HG03571 (cell line): ENCODE data around the gene CNR1.

Source experiments
- ATAC-seq: cut with Tn5 transposase; IDR thresholded peaks from one replicate; pipeline ENCODE4 v1.9.1; 2021; ENCODE audit not compliant: unreplicated experiment

CNR1 gene

DNA sequence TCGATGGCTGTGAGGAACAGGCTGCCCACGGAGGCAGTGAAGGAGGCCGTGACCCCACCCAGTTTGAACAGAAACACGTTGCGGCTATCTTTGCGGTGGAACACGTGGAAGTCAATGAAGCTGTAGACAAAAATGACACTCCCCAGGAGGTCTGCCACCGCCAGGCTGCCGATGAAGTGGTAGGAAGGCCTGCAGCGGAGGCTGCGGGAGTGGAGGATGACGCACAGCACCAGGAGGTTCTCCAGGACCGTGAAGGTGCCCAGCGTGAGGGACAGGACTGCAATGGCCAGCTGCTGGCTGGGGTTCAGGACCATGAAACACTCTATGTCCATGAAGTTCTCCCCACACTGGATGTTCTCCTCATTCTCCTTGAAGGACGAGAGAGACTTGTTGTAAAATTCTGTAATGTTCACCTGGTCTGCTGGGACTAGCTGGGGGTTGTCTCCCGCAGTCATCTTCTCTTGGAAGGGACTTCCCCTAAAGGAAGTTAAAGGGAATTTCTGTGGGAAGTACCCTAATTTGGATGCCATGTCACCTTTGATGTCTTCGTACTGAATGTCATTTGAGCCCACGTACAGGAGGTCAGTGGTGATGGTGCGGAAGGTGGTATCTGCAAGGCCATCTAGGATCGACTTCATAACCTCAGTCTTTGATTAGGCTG is 21.4 kb downstream of the CNR1 start:
- ATAC-seq: no peak

DNA sequence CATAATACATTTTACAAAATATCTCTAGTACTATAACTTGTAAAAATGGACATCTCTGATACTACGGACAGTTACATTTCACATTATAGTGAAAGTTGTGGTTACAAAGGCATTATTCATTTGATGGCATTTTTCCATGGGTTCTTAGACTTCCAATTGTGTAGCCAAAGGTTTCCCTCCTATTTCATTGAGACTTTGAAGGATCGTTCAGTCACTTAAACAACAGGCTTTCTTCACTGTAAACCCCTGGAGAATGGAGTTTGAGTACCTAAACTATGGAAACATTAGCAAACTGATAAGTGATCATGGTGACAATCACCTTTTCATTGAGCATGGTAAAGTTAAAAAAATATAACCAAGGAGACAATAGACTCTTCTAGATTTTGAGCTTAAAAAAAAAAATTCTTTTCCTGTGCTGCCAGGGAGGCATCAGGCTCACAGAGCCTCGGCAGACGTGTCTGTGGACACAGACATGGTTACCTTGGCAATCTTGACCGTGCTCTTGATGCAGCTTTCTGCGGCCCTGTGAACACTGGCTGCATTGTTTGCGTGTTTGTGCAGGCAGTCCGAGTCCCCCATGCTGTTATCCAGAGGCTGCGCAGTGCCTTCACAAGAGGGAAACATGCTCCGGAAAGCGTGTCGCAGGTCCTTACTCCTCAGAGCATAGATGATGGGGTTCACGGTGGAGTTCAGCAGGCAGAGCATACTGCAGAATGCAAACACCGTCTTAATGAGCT is 22.6 kb downstream of the CNR1 start:
- no peak for ATAC-seq

GRCh38 chr6:88142297-88142668 is 23.9 kb downstream of the CNR1 start:
- no peak for ATAC-seq

DNA sequence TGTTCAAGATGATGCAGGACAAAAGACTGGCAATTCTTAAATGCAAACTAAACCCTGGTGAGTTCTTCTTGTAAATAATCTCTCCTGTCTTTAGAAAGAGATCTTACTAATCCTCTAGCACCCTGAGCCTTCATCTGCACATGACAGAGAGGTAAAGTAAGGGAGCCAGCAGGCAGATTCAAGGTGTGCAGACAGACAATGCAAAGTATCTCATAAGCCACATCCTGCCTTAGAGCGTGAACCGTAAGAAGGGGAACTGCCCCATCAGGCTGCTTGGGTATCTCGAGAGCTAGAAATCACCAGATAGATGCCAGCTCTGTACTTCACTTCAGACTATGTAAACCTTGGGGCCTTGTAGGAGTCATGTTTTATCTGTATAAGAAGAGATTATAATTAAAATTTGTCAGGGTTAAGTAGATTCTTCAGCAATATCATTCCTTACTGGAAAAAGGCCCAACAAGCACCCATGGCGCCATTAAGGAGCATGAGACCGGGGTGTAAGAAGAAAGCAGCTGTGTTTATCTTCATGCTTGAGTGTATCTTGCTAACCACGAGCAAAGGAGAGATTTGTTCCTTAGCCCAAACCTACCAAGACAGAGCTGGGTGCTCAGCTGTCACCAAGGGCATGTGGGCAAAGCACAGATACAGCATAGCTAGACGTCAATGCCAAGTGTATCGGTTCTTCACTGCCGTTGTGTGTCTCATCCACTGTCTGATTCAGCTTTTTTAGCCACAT is 24.4 kb downstream of the CNR1 start:
- peak; percentile 97 for ATAC-seq

- no peak for ATAC-seq
Measured at GRCh38 chr6:88137915-88138314, 28.2 kb downstream of the CNR1 start.

GRCh38 chr6:88135578-88136114 is 30.5 kb downstream of the CNR1 start:
- ATAC-seq: peak; percentile 82

GRCh38 chr6:88134575-88134974 is 31.6 kb downstream of the CNR1 start:
- no peak for ATAC-seq

GRCh38 chr6:88133718-88134117 is 32.4 kb downstream of the CNR1 start:
- ATAC-seq: no peak

DNA sequence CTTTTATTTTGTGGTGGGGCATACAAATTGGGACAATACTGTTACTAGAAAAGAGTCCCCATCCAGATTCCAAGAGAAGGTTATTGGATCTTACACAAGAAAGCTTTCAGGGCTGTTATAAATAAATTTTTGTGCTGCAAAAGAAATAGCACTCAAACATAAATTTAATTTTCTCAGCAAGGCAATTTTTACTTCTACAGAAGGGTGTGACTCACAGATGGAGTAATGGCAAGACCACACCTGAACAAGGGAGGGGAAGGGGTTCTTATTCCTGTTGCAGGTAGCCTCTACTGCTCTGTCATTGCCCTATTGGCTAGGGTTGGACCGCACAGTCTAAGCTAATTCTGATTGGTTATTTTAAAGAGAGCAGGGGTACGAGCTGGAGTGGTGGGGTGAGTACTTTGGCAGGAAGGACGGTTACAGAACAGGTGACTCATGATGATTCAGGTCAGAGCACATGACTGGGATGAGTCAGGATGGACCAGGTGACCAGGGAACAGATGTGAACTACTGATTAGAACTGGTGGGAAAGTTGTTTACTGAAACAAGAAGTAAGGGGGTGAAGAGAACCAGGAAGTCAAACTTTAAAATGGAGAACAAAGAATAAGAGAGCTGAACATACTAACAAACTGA is 41.1 kb downstream of the CNR1 start:
- no peak for ATAC-seq

DNA sequence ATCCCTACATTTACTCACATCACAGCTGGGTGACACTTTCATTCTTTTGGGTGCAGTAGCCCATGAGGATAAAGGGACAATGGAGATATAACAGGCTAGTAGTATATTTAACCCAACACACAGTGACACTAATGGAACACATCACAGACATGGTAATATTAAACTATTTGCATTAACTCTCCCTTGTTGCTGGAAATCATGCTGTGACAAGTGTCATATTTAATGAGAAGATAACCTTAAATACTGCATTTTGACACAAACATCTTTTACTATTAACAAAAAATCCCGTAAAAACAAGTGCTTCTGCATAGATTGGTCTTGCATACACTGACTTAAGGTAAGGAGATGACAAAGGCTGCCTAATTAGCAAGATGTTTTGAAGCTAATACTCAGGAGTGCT is 45.5 kb downstream of the CNR1 start:
- no peak for ATAC-seq

- ATAC-seq: no peak
Measured at GRCh38 chr6:88119769-88120168, 46.4 kb downstream of the CNR1 start.

- no peak for ATAC-seq
Measured at GRCh38 chr6:88116276-88116675, 49.9 kb downstream of the CNR1 start.

DNA sequence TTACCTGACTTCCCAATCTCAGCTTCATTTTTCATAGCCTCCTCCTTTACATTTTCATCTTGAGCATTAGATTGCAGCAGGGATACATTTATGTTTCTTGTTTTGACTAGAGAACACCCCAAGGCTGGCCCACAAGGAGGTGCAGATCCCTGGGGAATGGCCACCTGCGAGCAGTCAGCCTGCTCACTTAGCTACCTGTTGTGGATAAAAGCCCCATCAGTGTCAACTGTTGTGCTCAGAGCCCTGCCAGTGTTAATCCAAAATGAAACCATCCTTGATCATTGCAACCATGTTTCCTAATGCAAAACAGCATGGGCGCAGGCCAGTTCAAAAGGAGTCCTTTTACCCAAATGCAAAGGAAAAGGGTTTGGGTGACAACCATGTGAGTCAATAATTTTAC is 50.8 kb downstream of the CNR1 start:
- ATAC-seq: no peak

- no peak for ATAC-seq
Measured at GRCh38 chr6:88114838-88115237, 51.3 kb downstream of the CNR1 start.

- ATAC-seq: no peak
Measured at GRCh38 chr6:88111991-88112390, 54.2 kb downstream of the CNR1 start.

GRCh38 chr6:88107241-88107640 is 58.9 kb downstream of the CNR1 start:
- no peak for ATAC-seq

GRCh38 chr6:88105741-88106340 is 60.3 kb downstream of the CNR1 start:
- no peak for ATAC-seq
